Measurements from ENCODE around the gene SLC38A3. TPM values are rescaled to one million over a fixed set of nuclear protein-coding genes. Genes with fewer than 3 reads are reported as not detected.

Gene SLC38A3
- total and polyA plus RNA-seq, 2 experiments from 2014 or later = 0.28 to 1.3 TPM

DNA sequence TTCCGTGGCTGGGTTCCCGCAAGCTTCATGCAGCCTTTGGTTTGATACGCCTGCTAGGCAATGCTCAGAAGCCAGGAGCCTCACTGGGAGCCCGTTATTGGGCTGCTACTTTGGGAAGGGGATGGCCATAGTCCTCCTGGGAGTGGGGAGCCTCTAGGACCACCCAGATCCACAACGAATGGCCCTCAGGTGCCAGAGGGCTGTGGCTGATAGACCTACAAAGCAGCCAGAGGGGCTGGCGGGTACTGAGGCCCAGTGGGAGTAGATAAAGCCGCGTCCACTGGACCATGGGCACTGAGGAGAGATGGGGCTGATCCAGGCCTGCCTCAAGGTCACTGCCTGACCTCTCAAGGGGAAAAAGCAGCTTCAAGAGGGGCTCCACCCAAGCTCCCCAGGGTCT, 12.9 kb upstream of the SLC38A3 start (continued):
- no peak for TF ChIP-seq ZNF462 (CRISPR knock-in tag; IDR thresholded peaks at IDR 0.05)
- TF ChIP-seq, protein P1, sequence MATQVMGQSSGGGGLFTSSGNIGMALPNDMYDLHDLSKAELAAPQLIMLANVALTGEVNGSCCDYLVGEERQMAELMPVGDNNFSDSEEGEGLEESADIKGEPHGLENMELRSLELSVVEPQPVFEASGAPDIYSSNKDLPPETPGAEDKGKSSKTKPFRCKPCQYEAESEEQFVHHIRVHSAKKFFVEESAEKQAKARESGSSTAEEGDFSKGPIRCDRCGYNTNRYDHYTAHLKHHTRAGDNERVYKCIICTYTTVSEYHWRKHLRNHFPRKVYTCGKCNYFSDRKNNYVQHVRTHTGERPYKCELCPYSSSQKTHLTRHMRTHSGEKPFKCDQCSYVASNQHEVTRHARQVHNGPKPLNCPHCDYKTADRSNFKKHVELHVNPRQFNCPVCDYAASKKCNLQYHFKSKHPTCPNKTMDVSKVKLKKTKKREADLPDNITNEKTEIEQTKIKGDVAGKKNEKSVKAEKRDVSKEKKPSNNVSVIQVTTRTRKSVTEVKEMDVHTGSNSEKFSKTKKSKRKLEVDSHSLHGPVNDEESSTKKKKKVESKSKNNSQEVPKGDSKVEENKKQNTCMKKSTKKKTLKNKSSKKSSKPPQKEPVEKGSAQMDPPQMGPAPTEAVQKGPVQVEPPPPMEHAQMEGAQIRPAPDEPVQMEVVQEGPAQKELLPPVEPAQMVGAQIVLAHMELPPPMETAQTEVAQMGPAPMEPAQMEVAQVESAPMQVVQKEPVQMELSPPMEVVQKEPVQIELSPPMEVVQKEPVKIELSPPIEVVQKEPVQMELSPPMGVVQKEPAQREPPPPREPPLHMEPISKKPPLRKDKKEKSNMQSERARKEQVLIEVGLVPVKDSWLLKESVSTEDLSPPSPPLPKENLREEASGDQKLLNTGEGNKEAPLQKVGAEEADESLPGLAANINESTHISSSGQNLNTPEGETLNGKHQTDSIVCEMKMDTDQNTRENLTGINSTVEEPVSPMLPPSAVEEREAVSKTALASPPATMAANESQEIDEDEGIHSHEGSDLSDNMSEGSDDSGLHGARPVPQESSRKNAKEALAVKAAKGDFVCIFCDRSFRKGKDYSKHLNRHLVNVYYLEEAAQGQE (IDR thresholded peaks at IDR 0.05; ENCODE audit: unreplicated experiment) = no peak
- no peak for TF ChIP-seq NANOG (IDR thresholded peaks at IDR 0.05; ENCODE audit: borderline replicate concordance)
- TF ChIP-seq ZNF331 (CRISPR knock-in tag; IDR thresholded peaks at IDR 0.05; ENCODE audit: low read depth) = no peak
- no peak for TF ChIP-seq EZH2phosphoT487 (IDR thresholded peaks at IDR 0.05; ENCODE audit: unreplicated experiment)

DNA sequence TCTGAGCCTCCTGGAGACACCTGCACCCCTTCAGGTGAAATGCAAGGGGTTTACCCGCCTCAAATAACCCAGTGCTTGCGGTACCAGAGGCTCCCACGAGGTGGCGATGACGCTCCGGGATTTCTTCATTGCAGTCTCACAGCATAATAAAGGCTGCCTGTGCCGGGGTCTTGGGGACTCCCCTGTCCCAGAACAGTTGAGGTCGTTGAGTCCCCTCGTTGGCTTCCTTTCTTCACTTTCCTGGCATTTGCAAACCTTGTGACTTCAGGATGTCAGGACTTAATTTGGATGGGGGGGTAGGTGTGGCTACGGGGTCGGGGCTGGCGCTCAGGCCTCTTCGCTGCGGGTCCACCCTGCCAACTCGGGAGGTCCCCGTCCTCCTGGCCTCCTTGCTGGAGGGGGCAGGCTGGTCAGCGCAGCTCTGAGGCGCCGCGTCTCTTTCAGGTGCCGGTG, 12.4 kb upstream of the SLC38A3 start:
- Histone ChIP-seq H3K4me3 (no peak overlapping the region), H3K27ac (ENCODE audit: low read depth) (no peak overlapping the region), H3F3A (replicated peaks; ENCODE audit: low read depth) (peaks cover 3% of the 10 kb centered on the region), H3K4me1 (ENCODE audit: insufficient read depth) (peaks cover 8% of the 10 kb centered on the region; the same call in 1 of the 2 replicates), H2AFZ (no peak overlapping the region), H3K79me2 (replicated peaks; ENCODE audit: insufficient read depth) (no peaks in the 10 kb centered on the region), H3K9me2 (ENCODE audit: insufficient read depth) (no peaks in the 10 kb centered on the region), H4K20me1 (replicated peaks; ENCODE audit: insufficient read depth) (no peaks in the 10 kb centered on the region), H3K27me3 (ENCODE audit: insufficient read depth) (peaks cover 12% of the 10 kb centered on the region; the same call in 1 of the 2 replicates), H3K36me3 (ENCODE audit: insufficient read depth) (no peaks in the 10 kb centered on the region), H3K4me2 (no peak overlapping the region)
- no peak overlapping the region for H3K27ac Mint-ChIP-seq
- ATAC-seq = peak; percentile 35
- H3K4me1 Mint-ChIP-seq = peaks cover 15% of the 10 kb centered on the region
- peaks cover under 1% of the 10 kb centered on the region; the same call in 1 of the 3 replicates for H3K36me3 Mint-ChIP-seq (ENCODE audit: low read depth)
- TF ChIP-seq CTCF (conservative IDR thresholded peaks at IDR 0.05; ENCODE audit: low read depth in 2 of 2) (peak; percentile 93 to 95), ZNF331 (CRISPR knock-in tag; IDR thresholded peaks at IDR 0.05; ENCODE audit: low read depth) (no peak)
- peaks cover 17% of the 10 kb centered on the region for H3K27me3 Mint-ChIP-seq (ENCODE audit: insufficient read depth, low read depth, poor library complexity)
- no peaks in the 10 kb centered on the region for H3K9me3 Mint-ChIP-seq
- peak; percentile 93 for DNase-seq (ENCODE audit: low spot score)
- H3K4me3 Mint-ChIP-seq = no peak overlapping the region

Measured in GM23338 (cell line).